CD4-positive, alpha-beta T cell (primary cell): ENCODE results near the gene ARHGEF2. TPM values are rescaled to one million over a fixed set of nuclear protein-coding genes. Genes with fewer than 3 reads are reported as not detected.

Source experiments
- ATAC-seq: fragments of 200-7000 bp; cut with Tn5 transposase; one replicate; pipeline ENCODE4 v1.10.0; 2022; ENCODE audit warnings: mild to moderate bottlenecking; ENCODE audit not compliant: poor library complexity
- CTCF ChIA-PET: fragments of 350-600 bp; sonication (Branson Sonifier 250); formaldehyde crosslinking; loops from one replicate; lab custom pipeline; 2021; ENCODE audit warnings: antibody characterized with exemption, inconsistent platforms; lab: Charles Lee
- POLR2A ChIA-PET: fragments of 350-600 bp; sonication (Branson Sonifier 250); formaldehyde crosslinking; loops from one replicate; lab custom pipeline; 2021; ENCODE audit warnings: antibody characterized with exemption, inconsistent platforms; lab: Charles Lee
- DNase-seq, 14 experiments: peaks; one replicate each; pipeline ENCODE4 v3.0.0-alpha.2; 2013 to 2020; ENCODE audit warnings: mixed read lengths in 2 of 14
- H3K27ac ChIP-seq, 2 donors: one replicate each; pipeline versions ENCODE4 v1.5.1 to v1.7.0; 2013; ENCODE audit warnings: low read length in 2 of 2, low read depth in 1 of 2, mild to moderate bottlenecking in 1 of 2
- H3K27me3 ChIP-seq, 2 experiments: 1 replicate in 1 of 2; 2 replicates in 1 of 2; pipeline versions ENCODE4 v1.6.1 to v1.7.0; 2013; ENCODE audit warnings: low read length in 2 of 2, control low read depth in 1 of 2, mild to moderate bottlenecking in 1 of 2, moderate library complexity in 1 of 2; ENCODE audit not compliant: insufficient read depth in 2 of 2, control insufficient read depth in 1 of 2
- H3K36me3 ChIP-seq: one replicate; pipeline ENCODE4 v1.6.1; 2013; ENCODE audit warnings: low read length, control low read depth; ENCODE audit not compliant: insufficient read depth
- H3K4me1 ChIP-seq: one replicate; pipeline ENCODE4 v1.6.1; 2013; ENCODE audit warnings: low read length, control low read depth; ENCODE audit not compliant: insufficient read depth
- H3K4me3 ChIP-seq: one replicate; pipeline ENCODE4 v1.5.1; 2013; ENCODE audit warnings: mild to moderate bottlenecking, low read length, moderate library complexity
- H3K9me3 ChIP-seq, 2 experiments: 1 replicate in 1 of 2; 2 replicates in 1 of 2; pipeline versions ENCODE4 v1.6.1 to v1.7.0; 2013; ENCODE audit warnings: low read length in 2 of 2, mild to moderate bottlenecking in 2 of 2, control low read depth in 1 of 2, moderate library complexity in 1 of 2; ENCODE audit not compliant: control insufficient read depth in 1 of 2, insufficient read depth in 1 of 2
- H3K27ac Mint-ChIP-seq: one replicate; pipeline ENCODE4 v1.8.0; 2020; ENCODE audit warnings: mixed read lengths
- H3K27me3 Mint-ChIP-seq: one replicate; pipeline ENCODE4 v1.8.0; 2021; ENCODE audit warnings: mixed read lengths
- H3K36me3 Mint-ChIP-seq: one replicate; pipeline ENCODE4 v1.8.0; 2021; ENCODE audit warnings: low read depth, mixed read lengths
- H3K4me1 Mint-ChIP-seq: one replicate; pipeline ENCODE4 v1.8.0; 2021; ENCODE audit warnings: low read depth, mixed read lengths
- H3K4me3 Mint-ChIP-seq: one replicate; pipeline ENCODE4 v1.8.0; 2020; ENCODE audit warnings: mild to moderate bottlenecking, mixed read lengths
- H3K9me3 Mint-ChIP-seq: one replicate; pipeline ENCODE4 v1.8.0; 2020; ENCODE audit warnings: mixed read lengths
- intact Hi-C, 2 experiments: fragments of 100-400 bp; cut with DNase I in 1 of 2; cut with micrococcal nuclease in 1 of 2; formaldehyde crosslinking; loops; one replicate each; pipeline versions ENCODE4 v1.15.1 to v1.9.0; 2023 to 2025; cut with DNase I, micrococcal nuclease
- total RNA-seq, 174 experiments: library from RNA in 2 of 174; stranded (reverse) in 2 of 174; gene quantifications; one replicate each; pipeline ENCODE4 v1.2.3 and lab custom pipeline; 2021 to 2026
- TF ChIP-seq, protein P1 (sequence below): fragments of 200-600 bp; IDR thresholded peaks from one replicate; pipeline ENCODE4 v1.8.0; 2022; ENCODE audit warnings: antibody characterized with exemption, mild to moderate bottlenecking

ARHGEF2 gene
- total RNA-seq, 2 experiments from 2014 or later, result 54.8 to 62.4 TPM

DNA sequence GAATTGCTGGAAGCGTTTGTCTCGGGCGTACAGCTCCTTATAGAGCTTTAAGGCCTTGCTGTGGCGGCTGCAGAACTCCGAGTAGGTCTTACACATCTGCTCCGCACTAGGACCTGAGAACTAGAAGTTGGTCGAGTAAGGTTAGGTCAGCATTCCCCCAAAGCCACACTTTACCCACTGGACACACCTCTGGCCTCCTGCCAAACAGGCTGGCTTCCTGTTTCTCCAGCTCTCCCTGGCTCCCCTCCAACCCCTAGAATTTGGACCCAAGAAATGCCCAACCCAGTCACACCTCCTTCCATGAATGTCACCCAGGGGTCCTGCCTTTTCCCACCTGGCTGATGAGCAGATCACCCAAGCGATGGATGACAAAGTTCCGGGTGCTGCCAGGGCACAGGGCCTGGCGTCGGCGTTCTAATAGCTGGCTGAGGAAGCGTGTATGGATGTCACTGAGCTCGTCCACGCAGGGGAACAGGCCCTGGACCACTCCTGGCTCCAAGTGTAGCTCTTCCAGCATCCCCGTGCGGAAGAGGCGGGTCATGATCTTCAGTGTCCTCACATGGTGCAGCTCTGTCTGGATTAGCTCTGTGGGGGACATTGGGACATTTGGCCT, 15.6 kb downstream of the ARHGEF2 start:
- ChIA-PET CTCF (interaction anchor here (1.0 kb wide), 1 partner anchor 14 kb away, joined by 3 read pairs; no protein-coding TSS in a partner anchor), POLR2A (interaction anchor here (1.7 to 2.2 kb wide), 2 partner anchors 15 to 24 kb away, joined by 4 to 20 read pairs; partner anchors contain the start of gene ARHGEF2)
- Mint-ChIP-seq H3K27me3 (no peaks in the 10 kb centered on the region), H3K9me3 (no peaks in the 10 kb centered on the region), H3K27ac (peak overlapping the region; percentile 63), H3K4me3 (no peak overlapping the region), H3K4me1 (peaks cover 10% of the 10 kb centered on the region), H3K36me3 (peaks cover 83% of the 10 kb centered on the region)
- H3K27ac ChIP-seq, result peak overlapping the region in 1 of 2 donors; percentile 35
- TF ChIP-seq, protein P1, sequence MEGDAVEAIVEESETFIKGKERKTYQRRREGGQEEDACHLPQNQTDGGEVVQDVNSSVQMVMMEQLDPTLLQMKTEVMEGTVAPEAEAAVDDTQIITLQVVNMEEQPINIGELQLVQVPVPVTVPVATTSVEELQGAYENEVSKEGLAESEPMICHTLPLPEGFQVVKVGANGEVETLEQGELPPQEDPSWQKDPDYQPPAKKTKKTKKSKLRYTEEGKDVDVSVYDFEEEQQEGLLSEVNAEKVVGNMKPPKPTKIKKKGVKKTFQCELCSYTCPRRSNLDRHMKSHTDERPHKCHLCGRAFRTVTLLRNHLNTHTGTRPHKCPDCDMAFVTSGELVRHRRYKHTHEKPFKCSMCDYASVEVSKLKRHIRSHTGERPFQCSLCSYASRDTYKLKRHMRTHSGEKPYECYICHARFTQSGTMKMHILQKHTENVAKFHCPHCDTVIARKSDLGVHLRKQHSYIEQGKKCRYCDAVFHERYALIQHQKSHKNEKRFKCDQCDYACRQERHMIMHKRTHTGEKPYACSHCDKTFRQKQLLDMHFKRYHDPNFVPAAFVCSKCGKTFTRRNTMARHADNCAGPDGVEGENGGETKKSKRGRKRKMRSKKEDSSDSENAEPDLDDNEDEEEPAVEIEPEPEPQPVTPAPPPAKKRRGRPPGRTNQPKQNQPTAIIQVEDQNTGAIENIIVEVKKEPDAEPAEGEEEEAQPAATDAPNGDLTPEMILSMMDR, result no peak
- ATAC-seq (no peak), DNase-seq (no peak)
- no peaks in the 10 kb centered on the region for H3K9me3 ChIP-seq
- intact Hi-C loops, result no loop called here
- H3K4me1 ChIP-seq, result peaks cover 43% of the 10 kb centered on the region
- H3K36me3 ChIP-seq, result peaks cover 97% of the 10 kb centered on the region
- no peak overlapping the region for H3K4me3 ChIP-seq
- H3K27me3 ChIP-seq, result no peaks in the 10 kb centered on the region

DNA sequence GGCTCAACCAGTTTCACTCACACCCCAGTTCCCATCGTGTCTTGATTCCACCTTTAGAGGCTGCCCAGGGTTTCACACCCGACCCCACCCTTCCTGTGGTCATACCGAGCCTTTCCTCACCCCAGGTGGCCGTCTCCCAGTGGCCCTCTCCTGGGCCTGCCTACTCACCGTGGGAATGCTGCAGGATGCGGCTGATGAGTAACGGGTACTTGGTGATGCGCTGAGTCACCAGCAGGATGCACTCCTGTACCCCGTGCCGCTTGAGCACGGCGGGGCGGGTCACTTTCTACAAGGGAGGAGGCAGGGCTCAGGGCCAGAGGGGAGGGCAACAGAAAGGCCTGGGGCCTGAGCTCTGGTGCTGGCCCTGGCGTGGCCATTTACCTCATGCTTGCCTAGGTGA, 16.4 kb downstream of the ARHGEF2 start:
- Histone ChIP-seq H3K4me3 (no peak overlapping the region), H3K27me3 (no peaks in the 10 kb centered on the region), H3K4me1 (peaks cover 35% of the 10 kb centered on the region), H3K36me3 (peaks cover 97% of the 10 kb centered on the region), H3K27ac (peak overlapping the region; percentile 34 to 39), H3K9me3 (no peaks in the 10 kb centered on the region)
- intact Hi-C loops, result no loop called here
- Mint-ChIP-seq H3K27me3 (no peaks in the 10 kb centered on the region), H3K4me3 (no peak overlapping the region), H3K9me3 (no peaks in the 10 kb centered on the region), H3K27ac (peak overlapping the region; percentile 63), H3K4me1 (peaks cover 2% of the 10 kb centered on the region), H3K36me3 (peaks cover 83% of the 10 kb centered on the region)
- ChIA-PET CTCF (interaction anchor here (1.0 kb wide), 1 partner anchor 15 kb away, joined by 3 read pairs; no protein-coding TSS in a partner anchor), POLR2A (interaction anchor here (2.2 kb wide), 1 partner anchor 16 kb away, joined by 20 read pairs; the partner anchor contains the start of gene ARHGEF2)
- TF ChIP-seq, protein P1, result no peak
- ATAC-seq (peak; percentile 49), DNase-seq (peak in 4 of 14 experiments; percentile 31 to 69 (median 50))

DNA sequence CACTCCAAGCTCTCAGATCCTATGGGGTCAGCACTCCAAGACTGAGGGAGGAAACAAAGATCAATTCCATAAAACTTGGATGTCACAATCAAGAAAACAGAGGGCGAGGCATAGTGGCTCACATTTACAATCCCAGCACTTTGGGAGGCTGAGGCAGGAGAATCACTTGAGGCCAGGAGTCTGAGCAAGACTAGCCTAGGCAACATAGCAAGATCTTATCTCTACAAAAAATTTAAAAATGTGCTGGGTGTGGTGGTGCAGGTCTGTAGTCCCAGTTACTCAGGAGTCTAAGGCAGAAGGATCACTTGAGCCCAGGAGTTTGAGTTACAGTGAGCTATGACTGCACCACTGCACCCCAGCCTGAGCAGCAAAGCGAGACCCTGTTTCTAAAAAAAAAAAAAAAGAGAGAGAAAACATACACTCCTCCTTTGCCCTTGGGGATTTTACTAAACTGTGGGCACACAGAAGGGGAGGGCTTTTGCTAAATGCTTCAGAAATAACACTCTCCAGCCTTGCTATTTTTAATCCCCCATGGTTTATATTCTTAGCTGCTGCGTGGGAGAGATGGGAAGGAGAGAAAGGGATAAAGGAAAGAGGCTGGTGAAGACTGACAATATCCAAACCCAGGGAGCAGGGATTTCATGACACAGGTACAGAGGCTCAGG, 18.1 kb downstream of the ARHGEF2 start:
- no peak for DNase-seq
- ChIA-PET POLR2A (interaction anchor here (1.3 to 2.3 kb wide), 3 partner anchors 14 to 29 kb away, joined by 4 to 14 read pairs (median 6); partner anchors contain the start of gene ARHGEF2), CTCF (no interaction called here)
- H3K4me3 Mint-ChIP-seq, result no peak overlapping the region
- no peaks in the 10 kb centered on the region for H3K27me3 Mint-ChIP-seq
- H3K9me3 Mint-ChIP-seq, result no peaks in the 10 kb centered on the region
- TF ChIP-seq, protein P1, result no peak
- H3K27me3 ChIP-seq, result no peaks in the 10 kb centered on the region
- H3K4me1 ChIP-seq, result peaks cover 22% of the 10 kb centered on the region
- no peak overlapping the region for H3K4me3 ChIP-seq
- peak overlapping the region; percentile 63 for H3K27ac Mint-ChIP-seq
- peak overlapping the region in 1 of 2 donors; percentile 21 for H3K27ac ChIP-seq
- peaks cover 78% of the 10 kb centered on the region for H3K36me3 Mint-ChIP-seq
- H3K36me3 ChIP-seq, result peaks cover 96% of the 10 kb centered on the region
- no peaks in the 10 kb centered on the region for H3K4me1 Mint-ChIP-seq
- H3K9me3 ChIP-seq, result no peaks in the 10 kb centered on the region
- ATAC-seq, result no peak
- intact Hi-C loops, result no loop called here
